ENCODE results near the gene KCNJ14.
A peak's percentile ranks its signal among the peaks of the same experiment; 100 is the strongest.

Gene KCNJ14

DNA sequence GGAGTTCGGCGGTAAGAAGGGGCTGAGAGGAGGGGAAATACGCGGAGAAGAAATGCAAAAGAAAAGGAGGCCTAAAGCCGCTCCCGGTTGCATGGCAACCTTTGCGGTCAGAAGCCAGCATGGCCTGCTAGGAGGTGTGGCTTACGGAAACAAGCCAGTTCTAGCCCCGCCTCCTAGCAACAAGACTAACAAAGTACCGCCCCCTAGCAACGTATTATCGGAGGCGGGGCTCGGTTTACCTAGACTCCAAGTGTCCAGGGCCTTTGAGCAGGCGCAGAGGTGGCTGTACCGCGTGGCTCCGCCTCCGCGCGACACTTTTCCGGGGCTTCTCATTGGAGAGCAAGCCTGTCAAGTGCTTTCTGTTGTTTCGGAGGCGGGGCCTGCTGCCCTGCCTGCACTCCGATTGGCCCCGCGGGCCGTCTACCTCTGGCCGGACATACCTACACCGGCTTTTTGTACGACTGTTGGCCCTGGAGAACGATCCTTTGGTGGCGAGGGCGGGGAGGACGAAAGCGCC, 13.5 kb downstream of the KCNJ14 start:
- peak; percentile 81 for TF ChIP-seq SP1 (IDR thresholded peaks at IDR 0.05)
- TF ChIP-seq PKNOX1 (IDR thresholded peaks at IDR 0.05): peak; percentile 100
- no peak for TF ChIP-seq BHLHE40 (IDR thresholded peaks at IDR 0.05; ENCODE audit: borderline replicate concordance)
- CTCF ChIA-PET: no interaction called here
- DNase-seq (ENCODE audit: extremely low spot score): peak; percentile 98
- POLR2A ChIA-PET: interaction anchor here (0.8 kb wide), 1 partner anchor 23 kb away, joined by 4 read pairs; the partner anchor contains the start of gene GRWD1

DNA sequence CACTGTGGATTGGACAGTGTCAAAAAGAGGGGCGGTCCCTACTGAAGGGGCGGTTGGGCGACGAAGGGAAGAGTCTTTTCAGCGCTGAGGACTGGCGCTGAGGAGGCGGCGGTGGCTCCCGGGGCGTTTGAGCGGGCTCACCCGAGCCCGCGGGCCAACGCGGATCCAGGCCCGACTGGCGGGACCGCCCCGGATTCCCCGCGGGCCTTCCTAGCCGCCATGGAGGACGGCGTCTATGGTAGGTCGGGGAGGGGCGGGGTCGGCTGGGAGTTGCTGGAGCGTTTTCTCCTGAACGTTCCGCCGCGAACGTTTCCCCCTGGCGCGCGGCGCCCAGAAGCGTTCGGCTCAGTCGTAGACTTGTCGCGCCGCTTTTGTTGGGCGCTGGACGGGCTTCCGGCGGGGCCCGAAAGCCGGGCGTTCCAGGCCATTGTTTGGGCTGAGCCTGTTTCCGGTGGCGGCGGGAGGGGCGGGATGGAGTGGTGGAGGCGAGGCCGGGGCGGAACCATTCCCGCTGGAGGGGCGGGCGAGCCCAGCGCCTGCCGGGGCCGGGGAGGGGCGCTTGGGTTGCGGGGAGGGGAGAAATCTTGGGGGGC, 14.0 kb downstream of the KCNJ14 start, which contains the start of gene CYTH2:
Gene CYTH2 (plus strand): TSS at position 81 of the 593 bp plus-strand sequence. CDS start 139 bp downstream, at position 220.
- peak; percentile 73 for DNase-seq (ENCODE audit: extremely low spot score)
- CTCF ChIA-PET: interaction anchor here (1.4 kb wide), 1 partner anchor 21 kb away, joined by 7 read pairs; no protein-coding TSS in a partner anchor
- POLR2A ChIA-PET: interaction anchor here (1.0 kb wide), 1 partner anchor 24 kb away, joined by 3 read pairs; no protein-coding TSS in a partner anchor
- no peak for TF ChIP-seq NFRKB (IDR thresholded peaks at IDR 0.05)
- TF ChIP-seq SUZ12 (IDR thresholded peaks at IDR 0.05): no peak
- TF ChIP-seq FOXK2 (IDR thresholded peaks at IDR 0.05): no peak
- no peak for TF ChIP-seq LEF1 (IDR thresholded peaks at IDR 0.05; ENCODE audit: borderline replicate concordance)
- no peak for TF ChIP-seq HDGF (IDR thresholded peaks at IDR 0.05; ENCODE audit: borderline replicate concordance)
- no peak for TF ChIP-seq L3MBTL2 (conservative IDR thresholded peaks at IDR 0.05)
- no peak for TF ChIP-seq FOXM1 (IDR thresholded peaks at IDR 0.05; ENCODE audit: borderline replicate concordance)

DNA sequence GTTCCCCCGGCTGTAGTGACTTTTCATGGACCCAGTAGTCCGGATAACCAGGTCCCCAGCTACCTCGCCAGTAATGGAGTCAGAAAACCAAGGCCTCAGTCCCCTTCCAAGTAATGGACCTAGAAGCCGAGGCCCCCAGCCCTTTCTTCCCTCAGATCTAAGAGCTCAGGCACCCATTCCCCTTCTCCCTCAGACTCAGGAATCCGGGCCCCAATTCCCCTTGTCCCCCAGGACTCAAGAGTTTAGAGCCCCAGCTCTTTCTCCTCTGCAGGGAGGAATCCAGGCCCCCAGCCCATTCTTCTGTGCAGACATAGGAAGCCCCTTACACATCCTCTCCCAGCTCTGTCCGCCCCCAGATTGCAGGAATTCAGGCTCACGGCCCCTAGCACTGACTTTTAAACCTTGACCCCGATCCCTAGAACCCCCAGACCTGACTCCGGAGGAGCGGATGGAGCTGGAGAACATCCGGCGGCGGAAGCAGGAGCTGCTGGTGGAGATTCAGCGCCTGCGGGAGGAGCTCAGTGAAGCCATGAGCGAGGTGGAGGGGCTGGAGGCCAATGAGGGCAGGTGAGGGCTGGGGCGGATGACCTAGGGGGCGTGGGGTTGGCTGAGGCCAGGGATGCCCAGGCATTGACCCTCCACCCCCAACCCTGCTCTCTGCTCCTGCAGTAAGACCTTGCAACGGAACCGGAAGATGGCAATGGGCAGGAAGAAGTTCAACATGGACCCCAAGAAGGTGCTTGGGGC, 14.7 kb downstream of the KCNJ14 start:
- DNase-seq (ENCODE audit: extremely low spot score): no peak
- ChIA-PET CTCF (interaction anchor here (1.4 kb wide), 1 partner anchor 20 kb away, joined by 7 read pairs; no protein-coding TSS in a partner anchor), POLR2A (interaction anchor here (0.8 to 1.0 kb wide), 2 partner anchors 20 to 23 kb away, joined by 3 read pairs; no protein-coding TSS in a partner anchor)
- TF ChIP-seq FOXK2 (IDR thresholded peaks at IDR 0.05) (no peak), SP1 (IDR thresholded peaks at IDR 0.05) (no peak), NFRKB (IDR thresholded peaks at IDR 0.05) (no peak), FOXA1 (IDR thresholded peaks at IDR 0.05) (no peak), SUZ12 (IDR thresholded peaks at IDR 0.05) (no peak), CTBP1 (IDR thresholded peaks at IDR 0.05; ENCODE audit: borderline replicate concordance) (no peak), ELF4 (IDR thresholded peaks at IDR 0.05) (no peak), TARDBP (IDR thresholded peaks at IDR 0.05) (no peak), ZNF384 (IDR thresholded peaks at IDR 0.05) (no peak), FOXM1 (IDR thresholded peaks at IDR 0.05; ENCODE audit: borderline replicate concordance) (no peak)

DNA sequence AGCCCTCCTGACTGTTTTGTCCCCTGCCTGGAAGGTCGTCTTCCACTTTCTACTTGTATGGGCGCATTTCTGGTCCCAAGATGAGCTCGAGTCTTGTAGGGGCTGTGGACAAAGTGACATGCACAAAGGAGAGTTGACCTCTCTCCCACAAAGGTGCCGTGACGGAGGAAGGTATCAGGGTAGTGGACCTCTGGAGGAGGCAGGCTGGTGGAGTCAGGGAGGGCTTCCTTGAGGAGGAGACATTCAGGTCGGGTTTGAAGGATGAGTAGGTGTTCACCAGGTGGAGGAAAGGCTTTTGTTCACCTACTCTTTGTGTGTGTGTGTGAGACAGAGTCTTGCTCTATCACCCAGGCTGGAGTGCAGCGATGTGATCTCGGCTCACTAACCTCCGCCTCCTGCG, 15.5 kb downstream of the KCNJ14 start:
- CTCF ChIA-PET: interaction anchor here (1.4 kb wide), 1 partner anchor 19 kb away, joined by 7 read pairs; no protein-coding TSS in a partner anchor
- POLR2A ChIA-PET: no interaction called here
- DNase-seq (ENCODE audit: extremely low spot score): no peak
- TF ChIP-seq ARNT (IDR thresholded peaks at IDR 0.05): no peak
- no peak for TF ChIP-seq SUZ12 (IDR thresholded peaks at IDR 0.05)
- no peak for TF ChIP-seq LEF1 (IDR thresholded peaks at IDR 0.05; ENCODE audit: borderline replicate concordance)
- no peak for TF ChIP-seq ZNF384 (IDR thresholded peaks at IDR 0.05)
- TF ChIP-seq FOXK2 (IDR thresholded peaks at IDR 0.05): no peak
- TF ChIP-seq PKNOX1 (IDR thresholded peaks at IDR 0.05): no peak
- TF ChIP-seq NFRKB (IDR thresholded peaks at IDR 0.05): no peak
- no peak for TF ChIP-seq SP1 (IDR thresholded peaks at IDR 0.05)
- no peak for TF ChIP-seq ELF4 (IDR thresholded peaks at IDR 0.05)
- no peak for TF ChIP-seq TARDBP (IDR thresholded peaks at IDR 0.05)

DNA sequence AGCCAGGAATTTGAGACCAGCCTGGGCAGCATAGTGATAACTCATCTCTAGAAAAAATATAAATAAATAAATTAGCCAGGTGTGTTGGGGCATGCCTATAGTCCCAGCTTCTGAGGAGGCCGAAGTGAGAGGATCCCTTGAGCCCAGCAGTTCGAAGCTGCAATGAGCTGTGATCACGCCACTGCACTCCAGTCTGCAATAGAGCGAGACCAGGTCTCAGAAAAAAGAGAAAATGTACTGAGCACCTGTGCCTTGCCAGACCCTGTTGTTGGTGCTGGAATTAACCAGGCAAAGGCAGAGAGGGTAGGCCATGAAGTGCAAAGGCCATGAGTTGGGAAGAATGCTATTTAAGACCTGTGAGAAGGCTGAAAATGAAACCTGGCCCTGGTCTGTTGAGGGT, 16.5 kb downstream of the KCNJ14 start:
- POLR2A ChIA-PET: no interaction called here
- CTCF ChIA-PET: no interaction called here
- DNase-seq (ENCODE audit: extremely low spot score): no peak
- TF ChIP-seq CTBP1 (IDR thresholded peaks at IDR 0.05; ENCODE audit: borderline replicate concordance) (no peak), SUZ12 (IDR thresholded peaks at IDR 0.05) (no peak), HDGF (IDR thresholded peaks at IDR 0.05; ENCODE audit: borderline replicate concordance) (no peak), PKNOX1 (IDR thresholded peaks at IDR 0.05) (no peak), BHLHE40 (IDR thresholded peaks at IDR 0.05; ENCODE audit: borderline replicate concordance) (no peak), NFRKB (IDR thresholded peaks at IDR 0.05) (no peak), ARNT (IDR thresholded peaks at IDR 0.05) (no peak), FOXA1 (IDR thresholded peaks at IDR 0.05) (no peak)

- CTCF ChIA-PET: no interaction called here
- no peak for DNase-seq (ENCODE audit: extremely low spot score)
- POLR2A ChIA-PET: interaction anchor here (0.9 kb wide), 1 partner anchor 14 kb away, joined by 3 read pairs; no protein-coding TSS in a partner anchor
- TF ChIP-seq LEF1 (IDR thresholded peaks at IDR 0.05; ENCODE audit: borderline replicate concordance): no peak
- no peak for TF ChIP-seq PKNOX1 (IDR thresholded peaks at IDR 0.05)
- TF ChIP-seq FOXM1 (IDR thresholded peaks at IDR 0.05; ENCODE audit: borderline replicate concordance): no peak
These were observed 18.0 kb downstream of the KCNJ14 start for GRCh38 chr19:48473161-48473966.

Data from HEK293T (cell line).